ENCODE data around the gene BSN.

DNA sequence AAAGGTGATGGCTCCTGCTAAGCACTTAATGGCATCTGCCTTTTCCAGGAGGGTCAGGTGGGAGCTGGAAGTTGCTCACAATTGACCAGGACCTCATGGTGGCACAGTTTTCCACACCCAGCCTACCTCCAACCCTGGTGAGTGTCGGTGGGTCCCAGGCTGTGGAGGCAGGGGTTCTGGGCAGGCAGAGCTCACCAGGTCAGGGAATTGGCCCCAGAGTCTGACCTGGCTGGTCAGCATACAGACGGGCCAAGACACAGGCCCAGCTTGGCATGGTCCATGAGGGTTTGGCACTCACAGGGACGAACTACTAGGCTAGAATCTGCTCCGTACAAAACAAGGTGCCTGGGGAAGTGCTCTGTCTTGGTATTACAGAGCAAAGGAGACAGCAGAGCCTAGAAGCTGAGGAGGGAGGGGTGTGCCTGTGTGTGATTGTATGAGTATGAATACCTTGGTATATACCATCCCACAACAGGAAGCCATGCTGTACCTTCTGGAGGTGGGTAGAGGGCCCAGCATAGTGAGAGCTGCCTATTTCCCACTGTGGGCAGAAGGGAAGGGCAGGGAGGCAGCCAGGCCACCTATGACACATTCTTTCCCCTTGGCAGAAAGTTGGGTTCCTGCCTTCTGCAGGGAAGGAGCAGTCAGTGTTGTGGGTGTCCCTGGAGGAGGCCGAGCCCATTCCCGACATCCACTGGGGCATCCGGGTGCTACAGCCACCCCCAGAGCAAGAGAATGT is 126.4 kb downstream of the BSN start:
- TF ChIP-seq POLR2A (IDR thresholded peaks at IDR 0.05) = no peak
- TF ChIP-seq, protein P1, sequence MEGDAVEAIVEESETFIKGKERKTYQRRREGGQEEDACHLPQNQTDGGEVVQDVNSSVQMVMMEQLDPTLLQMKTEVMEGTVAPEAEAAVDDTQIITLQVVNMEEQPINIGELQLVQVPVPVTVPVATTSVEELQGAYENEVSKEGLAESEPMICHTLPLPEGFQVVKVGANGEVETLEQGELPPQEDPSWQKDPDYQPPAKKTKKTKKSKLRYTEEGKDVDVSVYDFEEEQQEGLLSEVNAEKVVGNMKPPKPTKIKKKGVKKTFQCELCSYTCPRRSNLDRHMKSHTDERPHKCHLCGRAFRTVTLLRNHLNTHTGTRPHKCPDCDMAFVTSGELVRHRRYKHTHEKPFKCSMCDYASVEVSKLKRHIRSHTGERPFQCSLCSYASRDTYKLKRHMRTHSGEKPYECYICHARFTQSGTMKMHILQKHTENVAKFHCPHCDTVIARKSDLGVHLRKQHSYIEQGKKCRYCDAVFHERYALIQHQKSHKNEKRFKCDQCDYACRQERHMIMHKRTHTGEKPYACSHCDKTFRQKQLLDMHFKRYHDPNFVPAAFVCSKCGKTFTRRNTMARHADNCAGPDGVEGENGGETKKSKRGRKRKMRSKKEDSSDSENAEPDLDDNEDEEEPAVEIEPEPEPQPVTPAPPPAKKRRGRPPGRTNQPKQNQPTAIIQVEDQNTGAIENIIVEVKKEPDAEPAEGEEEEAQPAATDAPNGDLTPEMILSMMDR (IDR thresholded peaks at IDR 0.05) = no peak

Data from gastroesophageal sphincter (tissue), 3 donors.